HG02610 (cell line): Measurements from ENCODE around the gene SLC35B1.
A peak's percentile ranks its signal among the peaks of the same experiment; 100 is the strongest.
"Not testable (repeated sequence)": the region's sequence is repeated elsewhere in the genome, so short reads cannot be mapped to it uniquely, and the experiment has no call there.

ENCODE experiments used
- ATAC-seq: cut with Tn5 transposase; IDR thresholded peaks from one replicate; pipeline ENCODE4 v1.9.1; 2021; ENCODE audit warnings: mild to moderate bottlenecking, moderate library complexity; ENCODE audit not compliant: unreplicated experiment

The SLC35B1 gene

GRCh38 chr17:49734515-49735490 lies 27.0 kb upstream of the SLC35B1 start:
- no peak for ATAC-seq

GRCh38 chr17:49731435-49731831 lies 23.7 kb upstream of the SLC35B1 start:
- no peak for ATAC-seq

GRCh38 chr17:49730785-49731434 lies 23.1 kb upstream of the SLC35B1 start:
- ATAC-seq: no peak

DNA sequence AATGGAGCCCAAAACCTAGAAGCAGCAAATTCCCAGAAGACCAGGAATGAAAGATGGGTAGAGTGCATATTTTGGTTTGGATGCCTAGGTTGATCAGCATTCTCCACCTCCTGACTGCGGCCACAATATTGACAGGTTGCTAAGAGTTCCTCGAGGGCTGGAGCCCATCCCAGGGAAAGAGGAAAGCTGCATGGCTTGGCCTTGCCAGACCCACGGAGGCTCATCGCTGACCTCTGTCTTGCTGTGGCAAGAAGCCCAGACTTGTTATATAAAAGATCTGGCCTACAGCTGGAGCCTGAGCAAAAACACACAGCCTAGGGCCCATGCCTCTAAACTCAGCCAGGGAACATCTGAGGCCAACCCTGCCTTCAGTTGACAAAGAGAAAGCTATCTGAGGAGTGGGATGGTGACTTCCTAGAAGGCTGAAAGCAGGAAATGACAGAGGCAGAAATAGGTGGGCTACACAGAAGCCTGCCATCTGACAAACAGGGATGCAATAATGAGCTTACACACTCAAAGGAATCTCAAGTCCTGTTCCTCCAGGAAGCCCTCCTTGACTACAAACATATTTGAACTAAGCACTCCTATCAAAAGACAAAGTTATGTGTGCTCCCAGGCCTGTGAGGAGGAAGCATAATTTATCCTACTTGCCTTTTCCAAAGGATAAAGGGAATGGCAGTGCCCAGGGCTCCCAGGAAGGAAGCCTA lies 22.5 kb upstream of the SLC35B1 start:
- no peak for ATAC-seq

GRCh38 chr17:49729069-49729468 lies 21.3 kb upstream of the SLC35B1 start:
- ATAC-seq: no peak

DNA sequence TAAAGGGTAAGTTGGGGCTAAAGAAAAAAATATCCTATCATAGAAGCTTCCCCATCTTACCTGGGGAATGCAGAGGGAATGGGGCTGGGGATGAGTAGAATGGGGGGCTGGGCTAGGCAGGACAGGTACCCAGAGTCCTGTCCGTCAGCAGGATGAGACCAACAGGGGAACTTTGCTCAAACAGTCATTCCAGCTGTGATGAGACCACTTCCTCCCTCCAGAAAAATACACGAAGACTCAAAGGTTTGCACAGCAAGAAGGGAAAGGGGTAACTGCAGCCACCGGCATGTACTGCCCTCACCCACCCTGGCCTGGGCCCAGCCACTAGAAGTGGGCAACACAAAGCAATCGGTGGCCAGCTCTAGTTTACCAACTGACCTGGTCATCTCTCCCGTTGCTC lies 20.7 kb upstream of the SLC35B1 start:
- no peak for ATAC-seq

GRCh38 chr17:49727380-49727779 lies 19.6 kb upstream of the SLC35B1 start:
- no peak for ATAC-seq

DNA sequence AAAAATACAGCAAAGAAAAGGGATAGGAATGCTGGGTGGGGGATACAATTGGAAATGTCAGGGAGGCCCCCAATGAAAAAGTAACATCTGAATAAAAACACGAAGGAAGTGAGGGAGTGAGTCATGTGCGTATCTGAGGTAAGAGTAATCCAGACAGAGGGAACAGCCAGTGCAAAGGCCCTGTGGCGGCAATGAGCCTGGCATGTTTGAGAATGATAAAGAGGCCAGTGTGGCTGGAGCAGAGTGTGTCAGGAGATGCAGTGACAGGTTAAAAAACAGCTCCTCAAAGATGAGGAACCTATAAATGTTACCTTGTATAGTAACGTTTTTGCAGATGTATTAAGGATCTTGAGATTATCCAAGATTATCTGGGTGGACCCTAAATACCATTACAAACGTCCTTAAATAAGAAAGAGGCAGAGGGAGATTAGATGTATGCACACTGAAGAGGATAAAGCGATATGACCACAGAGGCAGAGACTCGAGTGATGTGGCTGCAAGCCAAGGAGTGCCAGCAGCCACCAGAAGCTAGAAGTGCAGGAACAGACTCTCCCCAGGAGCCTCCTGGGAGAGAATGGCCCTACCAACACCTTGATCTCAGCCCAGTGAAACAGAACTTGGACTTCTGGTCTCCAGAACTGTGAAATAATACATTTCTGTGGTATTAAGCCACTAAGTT lies 17.8 kb upstream of the SLC35B1 start:
- no peak for ATAC-seq

- ATAC-seq: not testable (repeated sequence)
Observed at GRCh38 chr17:49724552-49724951, 16.8 kb upstream of the SLC35B1 start.

DNA sequence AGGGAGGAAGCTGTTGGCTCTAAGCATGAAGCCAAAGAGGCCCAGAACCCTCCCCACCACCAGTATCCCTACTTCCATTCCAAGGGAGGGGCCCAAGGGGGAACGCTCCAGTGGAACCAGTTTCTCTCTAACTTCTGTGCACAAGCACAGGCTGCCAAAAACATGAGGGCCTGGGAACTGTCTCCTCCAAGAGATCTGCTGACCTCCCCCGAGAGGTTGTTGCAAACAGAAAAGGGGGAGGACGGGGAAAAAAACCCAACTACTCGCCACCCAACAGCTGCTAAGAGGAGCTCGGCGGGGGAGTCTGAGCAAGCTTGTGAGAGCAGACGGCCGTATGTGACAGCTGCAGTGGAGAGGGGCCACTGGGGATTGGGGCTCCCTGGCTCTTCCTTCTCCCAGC lies 15.7 kb upstream of the SLC35B1 start:
- no peak for ATAC-seq

- no peak for ATAC-seq
Observed at GRCh38 chr17:49722066-49722465, 14.3 kb upstream of the SLC35B1 start.

DNA sequence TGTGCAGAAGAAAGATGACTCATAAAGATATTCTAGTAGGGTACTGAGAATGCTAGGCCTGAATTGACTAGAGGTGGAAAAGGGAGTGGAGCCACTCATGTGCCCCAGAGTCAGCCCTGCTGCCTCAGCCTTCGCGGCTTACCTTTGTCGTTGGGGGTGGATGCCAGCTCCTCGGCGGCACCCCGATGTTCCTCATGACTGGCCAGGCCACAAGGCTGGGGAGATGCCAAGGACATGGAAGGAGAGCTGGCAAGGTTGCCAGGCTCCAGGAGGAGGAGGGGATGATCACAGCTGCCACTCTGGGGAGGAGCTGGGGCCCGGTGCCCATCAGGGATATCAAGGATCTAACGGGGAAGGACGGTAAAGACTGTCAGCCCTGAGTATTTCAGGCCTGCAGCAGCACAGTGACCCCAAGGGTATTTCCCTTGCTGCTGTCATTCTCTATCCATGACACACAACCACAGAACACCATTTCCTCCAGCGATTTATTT lies 9.7 kb upstream of the SLC35B1 start:
- peak; percentile 39 for ATAC-seq

DNA sequence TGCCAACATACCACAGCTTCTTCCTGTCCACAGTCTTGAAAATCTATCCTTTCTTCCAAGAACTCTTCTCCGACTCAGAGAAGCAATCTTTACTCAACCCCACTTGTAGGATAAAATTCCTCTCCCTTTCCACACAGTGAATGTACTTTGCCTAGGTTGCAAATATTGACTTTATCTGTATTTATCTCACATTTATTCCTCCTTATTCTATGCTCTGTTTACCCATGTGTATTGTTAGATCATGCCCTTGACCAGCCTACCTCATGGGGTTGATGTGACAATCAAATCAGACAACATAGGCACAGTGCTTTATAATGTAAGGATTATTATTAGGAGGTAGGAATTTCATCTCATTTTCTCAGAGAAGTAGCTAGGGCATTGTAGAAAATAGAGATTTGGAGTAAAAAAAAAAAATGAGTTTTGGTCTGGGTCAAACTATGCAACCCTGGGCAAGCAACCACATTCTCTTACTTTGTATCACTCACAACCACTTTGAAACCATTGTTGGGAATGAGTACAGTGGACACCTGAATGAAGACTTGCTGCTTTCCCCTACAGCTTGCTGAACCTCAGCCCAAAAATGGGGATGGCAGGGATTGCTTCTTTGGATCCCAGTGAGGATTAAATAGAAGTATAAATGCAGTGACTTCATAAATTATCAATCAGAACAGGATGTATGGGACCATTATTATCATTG lies 9.1 kb upstream of the SLC35B1 start:
- ATAC-seq: peak; percentile 16

GRCh38 chr17:49715717-49716279 lies 8.0 kb upstream of the SLC35B1 start:
- ATAC-seq: no peak

DNA sequence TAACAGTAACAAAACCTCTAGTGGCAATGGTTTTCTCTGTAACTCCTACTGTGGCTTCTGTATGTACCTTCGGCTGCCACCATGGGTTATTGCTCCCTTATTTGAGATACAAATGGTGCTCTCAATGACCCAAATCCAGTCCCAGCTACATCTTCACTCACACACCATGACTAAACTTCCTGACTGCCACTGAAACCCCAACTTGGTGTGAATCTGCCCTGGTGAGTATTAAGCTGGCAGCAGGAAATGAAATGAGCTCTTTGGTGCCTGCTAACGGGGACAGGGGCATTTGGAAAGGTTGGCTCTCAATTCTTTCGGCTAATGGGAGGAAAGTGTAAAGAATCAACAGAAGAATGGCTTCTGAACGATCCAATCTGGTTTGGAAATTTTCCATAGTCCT lies 7.5 kb upstream of the SLC35B1 start:
- no peak for ATAC-seq

DNA sequence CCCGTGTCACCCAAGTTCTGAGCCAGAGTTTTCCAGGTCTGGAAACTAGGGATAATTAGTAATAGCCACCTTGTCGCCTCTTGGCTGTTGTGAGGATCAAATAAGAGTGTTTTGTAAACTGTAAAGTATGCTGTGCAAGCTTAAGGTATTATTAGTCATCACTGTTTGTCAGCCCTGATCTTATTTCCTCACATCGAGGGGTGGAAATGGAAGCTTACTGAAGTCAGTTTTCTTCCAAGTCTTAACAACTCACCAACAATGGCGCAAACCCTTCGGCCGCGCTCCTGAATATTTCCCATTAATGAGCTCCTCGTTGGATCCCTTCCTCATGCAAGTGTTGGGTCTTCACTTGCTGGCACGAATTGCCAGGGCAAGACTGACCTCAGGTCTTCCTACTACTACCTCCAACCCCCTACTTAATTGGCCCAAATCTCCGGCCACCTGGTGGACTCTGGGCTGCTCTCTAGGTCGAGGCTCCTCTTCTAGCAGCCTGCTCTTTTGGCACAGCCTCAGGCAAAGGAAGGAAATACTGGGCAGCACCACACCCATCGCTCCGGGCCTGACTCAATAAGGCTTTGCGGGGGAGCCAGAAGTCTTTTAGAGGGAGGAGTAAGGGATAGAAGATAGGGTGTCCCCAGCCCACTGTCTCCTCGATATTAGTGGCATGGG lies 885 bp upstream of the SLC35B1 start:
- ATAC-seq: no peak

- ATAC-seq: no peak
Observed at GRCh38 chr17:49707246-49707607, 537 bp downstream of the SLC35B1 start.

- no peak for ATAC-seq
Observed at GRCh38 chr17:49705254-49705653, 2.5 kb downstream of the SLC35B1 start.

GRCh38 chr17:49703557-49704277 lies 4.0 kb downstream of the SLC35B1 start:
- ATAC-seq: no peak
